UCSD-AML1 (cell line): ENCODE results near the gene EIF3K.
A peak's percentile ranks its signal among the peaks of the same experiment; 100 is the strongest.

ENCODE experiments used
- DNase-seq: peaks from one replicate; lab custom pipeline; 2025; ENCODE audit not compliant: unreplicated experiment; lab: John Stamatoyannopoulos, UW

The EIF3K gene

GRCh38 chr19:38665219-38665931, 46.4 kb downstream of the EIF3K start:
- no peak for DNase-seq

GRCh38 chr19:38665950-38666662, 47.1 kb downstream of the EIF3K start:
- DNase-seq: no peak

DNA sequence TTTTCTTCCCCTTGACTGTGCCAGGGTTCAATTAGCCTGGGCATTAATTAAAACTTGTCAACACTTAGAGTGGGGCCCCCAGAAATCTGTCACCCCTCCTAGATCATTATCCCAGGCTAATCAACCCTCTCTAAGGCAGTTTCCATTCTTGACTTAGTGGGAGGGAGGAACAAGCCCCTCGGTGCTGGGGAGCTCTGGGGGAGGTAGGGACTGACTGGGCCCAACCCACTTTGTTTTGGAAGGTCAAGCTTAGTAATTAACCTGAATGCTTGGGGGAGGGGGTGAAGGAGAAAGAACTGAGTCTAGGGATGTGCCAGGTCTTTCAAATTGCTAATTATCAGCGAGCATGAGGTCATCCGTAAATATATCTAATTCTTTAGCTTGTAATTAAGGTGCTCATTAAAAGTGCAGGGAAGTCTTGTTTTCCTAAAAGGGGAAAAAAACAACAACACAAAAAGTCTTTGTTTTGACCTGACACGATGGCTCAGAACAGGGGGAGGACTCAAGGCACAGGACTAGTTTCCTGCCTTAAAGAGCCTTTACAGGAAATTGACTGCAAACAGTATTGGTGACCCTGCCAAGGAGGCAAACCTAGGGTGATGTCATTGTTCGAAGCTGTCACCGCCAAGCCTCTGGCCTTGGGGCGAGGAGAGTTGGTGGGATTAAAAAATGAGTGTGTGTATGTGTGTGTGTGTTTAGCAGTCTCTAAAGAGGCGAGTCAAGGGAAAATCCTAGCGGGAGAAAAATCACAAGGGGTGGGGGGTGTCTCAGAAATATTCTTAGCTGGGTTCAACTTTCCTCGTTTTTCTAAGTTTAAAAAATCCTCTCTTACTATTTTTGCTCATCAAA, 47.9 kb downstream of the EIF3K start:
- DNase-seq: peak; percentile 40

- DNase-seq: no peak
Measured at GRCh38 chr19:38667661-38668171, 48.7 kb downstream of the EIF3K start.

DNA sequence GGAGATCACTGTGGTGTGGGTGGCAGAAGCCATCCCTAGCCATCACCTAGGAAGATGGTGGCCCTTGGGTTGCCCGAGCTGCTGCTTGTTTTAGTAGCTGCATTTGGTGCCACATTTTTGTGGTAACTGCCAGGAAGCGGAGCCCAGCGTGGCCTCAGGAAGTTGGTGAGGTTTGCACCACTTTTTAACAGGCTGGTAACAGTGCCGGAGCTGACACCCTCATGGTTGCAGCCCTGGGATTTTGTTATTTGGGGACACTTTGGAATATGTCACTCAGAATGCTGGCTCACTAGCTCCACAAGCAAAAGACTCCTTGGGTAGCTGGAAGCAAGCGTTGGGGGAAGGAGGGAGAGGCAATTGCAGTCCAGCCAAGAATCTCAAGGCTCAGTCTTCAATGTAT, 50.6 kb downstream of the EIF3K start:
- DNase-seq: peak; percentile 70

GRCh38 chr19:38670921-38671398, 52.0 kb downstream of the EIF3K start:
- DNase-seq: no peak

- DNase-seq: no peak
Measured at GRCh38 chr19:38671654-38672053, 52.7 kb downstream of the EIF3K start.

- DNase-seq: no peak
Measured at GRCh38 chr19:38673030-38673429, 54.0 kb downstream of the EIF3K start.

DNA sequence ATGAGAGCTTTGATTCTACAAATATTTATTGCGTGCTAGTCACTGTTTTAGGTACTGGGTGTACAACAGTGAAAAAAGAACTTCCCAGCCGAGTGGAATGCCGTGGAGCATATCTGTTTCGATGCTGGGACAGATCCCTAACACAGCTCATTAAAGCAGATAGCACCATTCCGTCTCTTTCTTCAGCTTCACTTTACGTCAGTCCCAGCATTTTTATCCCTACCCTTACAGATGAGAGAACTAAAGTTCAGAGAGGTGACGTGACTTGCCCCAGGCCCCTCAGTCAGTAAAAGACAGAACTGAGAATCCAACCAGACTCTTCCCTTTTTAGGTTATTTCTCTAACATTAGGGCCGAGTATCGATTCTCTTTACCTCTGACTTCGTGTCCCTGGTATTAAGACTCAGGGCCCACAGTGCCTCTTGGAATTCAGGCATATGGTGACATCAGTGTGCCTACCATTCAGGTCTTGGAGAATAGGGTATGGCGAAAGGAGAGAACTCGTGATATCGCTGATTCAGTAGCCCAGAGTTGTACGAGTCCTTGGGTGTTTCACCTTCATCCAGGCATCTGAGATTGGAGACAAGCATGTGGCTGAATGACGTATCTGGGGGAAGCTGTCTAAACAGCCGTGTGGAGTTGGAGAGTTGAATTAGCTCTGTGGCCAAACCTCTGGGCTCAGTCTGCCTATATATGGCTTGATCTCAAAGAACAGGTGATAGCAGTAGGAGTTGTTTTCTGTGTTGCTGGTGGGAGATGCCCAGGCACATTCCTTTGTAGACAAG, 55.6 kb downstream of the EIF3K start:
- no peak for DNase-seq

GRCh38 chr19:38675611-38676010, 56.6 kb downstream of the EIF3K start:
- DNase-seq: peak; percentile 60

- DNase-seq: peak; percentile 83
Measured at GRCh38 chr19:38676023-38676877, 57.3 kb downstream of the EIF3K start.

DNA sequence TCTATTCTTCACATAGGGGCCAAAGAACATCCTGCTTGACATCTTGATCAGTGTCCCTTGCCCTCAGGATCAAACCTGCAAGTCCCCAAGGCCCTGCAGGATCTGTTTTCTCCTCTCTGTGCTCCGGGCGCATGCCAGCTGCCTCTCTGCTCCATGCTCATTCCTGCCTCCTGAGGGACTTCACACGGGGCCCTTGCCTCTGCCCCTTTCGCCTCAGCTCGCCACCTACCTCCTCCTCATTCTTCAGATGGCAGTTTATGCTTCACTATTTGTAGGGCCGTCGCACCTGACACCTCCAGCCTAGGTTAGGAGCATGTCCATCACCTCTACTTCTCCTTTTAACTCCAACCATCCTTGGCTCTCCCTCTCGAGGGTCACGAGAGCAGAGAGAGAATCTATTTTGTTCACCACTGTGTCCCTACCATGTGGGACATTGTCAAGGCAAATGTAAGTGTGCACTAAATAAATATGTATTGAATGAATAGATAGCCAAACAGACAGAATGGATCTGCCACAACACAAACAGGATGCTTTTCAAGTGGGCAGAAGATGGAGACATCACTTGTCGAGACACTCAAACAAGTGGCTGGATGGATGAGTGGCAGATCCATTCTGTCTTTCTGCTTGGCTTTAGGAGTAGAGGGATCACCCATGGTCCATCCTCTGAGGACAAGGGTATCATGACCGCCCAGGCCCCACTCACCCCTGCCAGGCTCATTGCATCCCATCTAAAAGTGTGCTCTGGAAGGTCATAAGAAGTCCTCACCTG, 58.1 kb downstream of the EIF3K start:
- no peak for DNase-seq

DNA sequence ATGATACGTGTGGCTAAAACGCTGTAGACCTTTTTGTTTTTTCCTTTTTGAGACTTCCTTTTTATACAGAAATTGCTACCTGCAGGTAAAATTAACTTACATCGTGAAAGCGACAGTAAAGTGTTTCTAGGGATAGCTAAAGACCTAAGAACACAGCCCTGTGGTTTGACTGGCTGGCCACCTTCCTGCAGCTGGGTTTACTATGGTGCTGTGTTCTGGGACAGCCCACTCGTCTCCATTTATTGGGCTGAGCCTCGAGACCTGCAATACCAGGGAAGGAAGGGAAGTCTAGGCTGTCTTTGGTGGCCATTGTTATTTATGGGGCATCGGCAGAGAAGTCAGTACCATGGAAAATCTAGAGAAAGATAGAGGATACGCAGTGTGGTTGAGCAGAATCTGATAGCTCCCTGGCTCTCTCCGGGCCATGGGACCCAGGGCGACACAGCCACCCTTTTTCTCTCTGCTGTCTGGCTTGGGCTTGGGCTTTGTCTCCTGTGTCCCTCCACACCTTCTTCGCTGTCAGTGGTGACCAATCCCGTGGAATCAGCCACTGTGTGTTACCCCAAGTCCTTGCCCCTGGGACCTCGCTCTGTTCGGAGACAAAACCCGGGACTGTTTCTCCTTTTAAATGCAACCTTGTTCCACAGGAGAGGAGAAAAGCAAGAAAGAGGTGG, 59.4 kb downstream of the EIF3K start:
- DNase-seq: no peak

- DNase-seq: no peak
Measured at GRCh38 chr19:38678891-38679494, 60.0 kb downstream of the EIF3K start.

DNA sequence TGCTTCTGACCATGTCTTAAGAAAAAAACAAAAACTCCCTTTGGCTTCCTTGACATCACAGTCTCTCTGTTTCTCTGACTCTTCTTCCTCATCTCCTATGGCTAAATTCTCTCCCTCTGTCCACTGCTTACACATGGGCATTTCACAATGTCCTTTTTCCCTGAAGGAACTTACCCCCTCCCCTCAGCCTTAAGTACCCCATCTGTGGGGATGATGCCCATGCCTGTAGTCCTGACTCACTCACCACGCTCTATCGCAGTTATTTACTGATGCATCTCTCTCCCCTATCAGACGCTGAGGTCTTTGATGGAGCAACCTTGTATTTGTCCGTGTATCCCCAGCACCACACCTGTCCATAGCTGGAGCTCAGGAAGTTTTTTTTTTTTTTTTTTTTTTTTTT, 60.9 kb downstream of the EIF3K start:
- no peak for DNase-seq

DNA sequence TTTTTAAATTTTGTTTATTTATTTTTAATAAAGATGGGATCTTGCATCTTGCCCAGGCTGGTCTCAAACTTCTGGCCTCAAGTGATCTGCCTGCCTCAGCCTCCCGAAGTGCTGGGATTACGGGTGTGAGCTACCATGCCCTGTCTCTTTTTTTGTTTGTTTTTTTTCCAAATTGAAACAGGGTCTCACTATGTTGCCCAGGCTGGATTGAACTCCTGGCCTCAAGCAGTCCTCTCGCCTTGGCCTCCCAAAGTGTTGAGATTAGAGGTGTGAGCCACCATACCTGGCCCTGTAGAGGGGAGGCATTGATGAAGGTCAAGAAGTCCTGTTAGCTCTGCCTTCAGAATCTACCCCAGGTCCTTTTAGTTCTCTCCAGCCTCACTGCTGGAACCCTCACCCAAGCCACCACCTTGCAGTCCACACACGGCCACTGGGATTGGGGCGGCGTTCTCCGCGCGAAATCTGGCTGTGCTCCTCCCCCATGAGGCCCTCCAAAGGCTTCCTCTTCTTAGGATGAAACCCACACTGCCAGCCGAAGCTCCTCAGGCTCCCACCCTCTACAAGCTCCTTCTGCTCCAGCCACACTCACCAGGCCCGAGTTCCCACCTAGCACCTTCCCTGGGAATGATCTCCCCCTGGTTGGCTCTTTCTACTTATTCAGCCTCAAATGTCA, 63.3 kb downstream of the EIF3K start:
- DNase-seq: no peak

GRCh38 chr19:38682872-38683392, 63.9 kb downstream of the EIF3K start:
- DNase-seq: no peak
